B cell (primary cell): ENCODE data around the gene RAB11FIP5.

Experiments used
- EZH2 ChIP-seq: IDR thresholded peaks from 2 replicates; pipeline ENCODE4 v1.6.1; 2012; ENCODE audit warnings: borderline replicate concordance, low read depth, mild to moderate bottlenecking, moderate library complexity, low read length; ENCODE audit not compliant: insufficient read depth, poor library complexity, severe bottlenecking
- TF ChIP-seq, protein P1 (sequence below): fragments of 200-600 bp; IDR thresholded peaks from one replicate; pipeline ENCODE4 v1.8.0; 2022; ENCODE audit warnings: antibody characterized with exemption, mild to moderate bottlenecking

DNA sequence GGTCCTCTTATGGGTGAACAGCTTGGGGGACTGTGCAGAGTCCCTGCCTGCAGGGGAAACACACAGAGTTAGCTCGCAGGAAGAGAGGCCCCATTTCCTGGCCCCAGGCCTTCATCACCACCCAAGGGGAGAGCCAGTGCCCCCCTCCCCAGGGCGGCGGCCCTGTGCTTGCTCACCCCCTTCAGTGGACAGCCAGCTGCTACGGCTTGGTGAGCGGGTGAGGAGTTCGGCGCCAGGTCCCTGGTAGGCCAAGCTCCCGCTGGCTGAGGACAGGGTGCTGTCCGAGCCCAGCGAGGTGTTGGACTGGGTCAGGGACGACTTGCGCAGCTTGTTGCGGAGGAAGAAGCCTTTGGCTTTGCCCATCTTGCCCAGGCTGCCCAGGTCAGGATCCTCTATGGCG, 24.0 kb downstream of the RAB11FIP5 start:
- TF ChIP-seq, protein P1, sequence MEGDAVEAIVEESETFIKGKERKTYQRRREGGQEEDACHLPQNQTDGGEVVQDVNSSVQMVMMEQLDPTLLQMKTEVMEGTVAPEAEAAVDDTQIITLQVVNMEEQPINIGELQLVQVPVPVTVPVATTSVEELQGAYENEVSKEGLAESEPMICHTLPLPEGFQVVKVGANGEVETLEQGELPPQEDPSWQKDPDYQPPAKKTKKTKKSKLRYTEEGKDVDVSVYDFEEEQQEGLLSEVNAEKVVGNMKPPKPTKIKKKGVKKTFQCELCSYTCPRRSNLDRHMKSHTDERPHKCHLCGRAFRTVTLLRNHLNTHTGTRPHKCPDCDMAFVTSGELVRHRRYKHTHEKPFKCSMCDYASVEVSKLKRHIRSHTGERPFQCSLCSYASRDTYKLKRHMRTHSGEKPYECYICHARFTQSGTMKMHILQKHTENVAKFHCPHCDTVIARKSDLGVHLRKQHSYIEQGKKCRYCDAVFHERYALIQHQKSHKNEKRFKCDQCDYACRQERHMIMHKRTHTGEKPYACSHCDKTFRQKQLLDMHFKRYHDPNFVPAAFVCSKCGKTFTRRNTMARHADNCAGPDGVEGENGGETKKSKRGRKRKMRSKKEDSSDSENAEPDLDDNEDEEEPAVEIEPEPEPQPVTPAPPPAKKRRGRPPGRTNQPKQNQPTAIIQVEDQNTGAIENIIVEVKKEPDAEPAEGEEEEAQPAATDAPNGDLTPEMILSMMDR: no peak
- no peak for TF ChIP-seq EZH2
